BJ (cell line): ENCODE data around the gene GPR37L1. TPM values are rescaled to one million over a fixed set of nuclear protein-coding genes. Genes with fewer than 3 reads are reported as not detected.

Source experiments
- CTCF ChIA-PET: fragments of 350-600 bp; formaldehyde crosslinking; extraction: SDS; loops from one replicate; lab custom pipeline; 2021; ENCODE audit warnings: antibody characterized with exemption, inconsistent platforms; lab: Yijun Ruan, JAX
- POLR2A ChIA-PET: fragments of 300-600 bp; sonication (Branson Sonifier 250); formaldehyde crosslinking; extraction: SDS; loops from one replicate; lab custom pipeline; 2021; ENCODE audit warnings: antibody characterized with exemption; lab: Charles Lee
- DNase-seq: peaks from one replicate; pipeline ENCODE4 v3.0.0-alpha.2; 2011; ENCODE audit warnings: low read depth
- H3K27me3 ChIP-seq: 2 replicates; pipeline ENCODE4 v1.6.0; 2011; ENCODE audit warnings: low read length; ENCODE audit not compliant: control insufficient read depth, insufficient read depth
- H3K36me3 ChIP-seq: 2 replicates; pipeline ENCODE4 v1.5.1; 2011; ENCODE audit warnings: low read length; ENCODE audit not compliant: control insufficient read depth, insufficient read depth
- H3K4me3 ChIP-seq: 2 replicates; pipeline ENCODE4 v1.5.1; 2011; ENCODE audit warnings: low read depth, mild to moderate bottlenecking, control low read depth, low read length
- CTCF ChIP-seq: IDR thresholded peaks from 2 replicates; pipeline ENCODE4 v1.5.1; 2011; ENCODE audit warnings: low read depth, mild to moderate bottlenecking, control low read depth, inconsistent platforms, low read length, moderate library complexity; ENCODE audit not compliant: insufficient read depth
- polyA plus RNA-seq: library from polyadenylated mRNA; depleted of rRNA; stranded (reverse); fragments of >200 nt; gene quantifications from 2 replicates; pipeline ENCODE4 v1.2.3, GENCODE V29; 2011

The GPR37L1 gene
- polyA plus RNA-seq, 1 experiment, result not detected

GRCh38 chr1:202168861-202169260, 46.1 kb downstream of the GPR37L1 start:
- no peak for TF ChIP-seq CTCF

GRCh38 chr1:202170726-202171125, 48.0 kb downstream of the GPR37L1 start:
- ChIA-PET POLR2A (no interaction called here), CTCF (no interaction called here)
- H3K4me3 ChIP-seq, result no peak overlapping the region
- no peak for DNase-seq
- H3K36me3 ChIP-seq, result no peaks in the 10 kb centered on the region
- H3K27me3 ChIP-seq, result peaks cover 5% of the 10 kb centered on the region
- no peak for TF ChIP-seq CTCF

More at GRCh38 chr1:202168861-202169260, 46.1 kb downstream of the GPR37L1 start:
- no peaks in the 10 kb centered on the region for H3K36me3 ChIP-seq
- POLR2A ChIA-PET, result no interaction called here
- H3K27me3 ChIP-seq, result peaks cover 5% of the 10 kb centered on the region
- no peak for DNase-seq
- no peak overlapping the region for H3K4me3 ChIP-seq
- CTCF ChIA-PET, result interaction anchor here (0.6 to 1.0 kb wide), 4 partner anchors 14 to 612 kb away, joined by 3 to 5 read pairs (median 4); no protein-coding TSS in a partner anchor

DNA sequence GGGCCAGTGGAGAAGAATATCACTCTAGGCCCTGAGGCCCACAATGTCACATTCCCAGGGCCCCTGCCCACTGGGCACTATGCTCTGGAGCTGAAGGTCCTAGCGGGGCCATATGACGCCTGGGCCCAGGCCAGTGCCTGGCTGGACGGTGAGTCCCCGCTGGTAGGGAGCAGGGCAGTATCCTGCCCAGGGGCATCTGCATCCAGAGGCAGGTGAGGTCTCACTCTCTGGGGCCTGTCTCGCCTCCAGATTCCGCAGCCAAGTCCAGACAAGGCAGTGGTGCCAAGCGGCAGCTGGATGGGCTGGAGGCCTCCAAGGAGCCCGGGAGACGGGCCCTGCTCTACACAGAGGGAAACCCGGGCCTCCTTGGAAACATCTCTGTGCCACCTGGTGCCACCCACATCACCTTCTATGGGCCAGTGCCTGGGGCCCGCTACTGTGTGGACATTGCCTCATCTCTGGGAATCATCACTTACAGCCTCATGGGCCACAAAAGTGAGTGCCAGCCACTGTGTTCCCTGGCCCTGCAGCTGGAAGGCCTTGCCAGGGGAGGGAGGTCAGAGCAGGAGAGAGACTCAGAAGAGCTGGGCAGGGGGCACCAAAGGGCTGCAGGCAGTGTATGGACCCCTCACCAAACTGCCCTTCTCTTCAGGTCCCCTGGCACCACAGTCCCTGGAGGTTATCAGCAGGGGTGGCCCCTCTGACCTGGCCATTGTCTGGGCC, 48.7 kb downstream of the GPR37L1 start:
- no peaks in the 10 kb centered on the region for H3K36me3 ChIP-seq
- TF ChIP-seq CTCF, result no peak
- no peak for DNase-seq
- POLR2A ChIA-PET, result no interaction called here
- peaks cover 5% of the 10 kb centered on the region for H3K27me3 ChIP-seq
- no peak overlapping the region for H3K4me3 ChIP-seq
- CTCF ChIA-PET, result no interaction called here

DNA sequence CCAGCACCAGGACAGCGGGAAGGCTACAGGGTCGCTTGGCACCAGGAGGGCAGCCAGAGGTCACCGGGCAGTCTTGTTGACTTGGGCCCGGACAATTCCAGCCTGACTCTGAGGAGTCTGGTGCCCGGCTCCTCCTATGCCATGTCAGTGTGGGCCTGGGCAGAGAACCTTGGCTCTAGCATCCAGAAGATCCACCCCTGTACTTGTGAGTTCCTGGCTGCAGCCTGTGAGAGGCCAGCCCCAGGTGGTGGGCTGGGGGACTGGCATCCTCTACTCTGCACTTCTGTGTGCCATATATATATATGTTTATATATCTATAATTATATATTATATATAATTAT, 49.3 kb downstream of the GPR37L1 start:
- peaks cover 5% of the 10 kb centered on the region for H3K27me3 ChIP-seq
- no peak for DNase-seq
- no peak for TF ChIP-seq CTCF
- CTCF ChIA-PET, result no interaction called here
- H3K36me3 ChIP-seq, result no peaks in the 10 kb centered on the region
- POLR2A ChIA-PET, result no interaction called here
- no peak overlapping the region for H3K4me3 ChIP-seq

DNA sequence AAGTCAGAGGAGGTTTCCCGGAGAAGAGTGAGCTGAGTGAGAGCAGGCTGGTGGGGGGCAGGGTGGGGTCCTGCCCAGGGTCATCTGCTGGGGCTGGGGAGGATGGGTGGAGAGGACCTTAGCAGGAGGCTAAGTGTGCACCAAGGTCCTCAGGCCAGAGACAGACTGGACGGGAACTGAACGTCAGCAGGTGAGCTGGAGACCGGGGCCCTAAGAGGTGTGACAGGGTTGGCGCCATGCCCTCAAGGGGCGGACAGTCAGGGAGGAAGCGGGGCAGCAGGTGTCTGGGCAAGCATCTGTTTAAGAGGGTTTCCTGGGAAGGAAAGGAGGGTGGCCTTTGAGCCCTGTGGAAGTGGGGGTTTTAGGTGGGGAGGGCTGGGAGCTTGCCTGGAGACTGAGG, 51.3 kb downstream of the GPR37L1 start:
- Histone ChIP-seq H3K4me3 (no peak overlapping the region), H3K27me3 (peaks cover 11% of the 10 kb centered on the region), H3K36me3 (no peaks in the 10 kb centered on the region)
- TF ChIP-seq CTCF, result no peak
- DNase-seq, result no peak
- POLR2A ChIA-PET, result no interaction called here
- CTCF ChIA-PET, result interaction anchor here (0.8 to 3.9 kb wide), 5 partner anchors 9 to 19 kb away, joined by 3 to 23 read pairs (median 5); no protein-coding TSS in a partner anchor
